SK-N-MC (cell line): ENCODE results near the gene HAUS6.

Experiments
- EZH2 ChIP-seq: fragments of 200-600 bp; sonication (generic); IDR thresholded peaks from one replicate; pipeline ENCODE4 v1.6.1; 2017; ENCODE audit warnings: antibody characterized with exemption
- FOXP2 ChIP-seq: optimal IDR thresholded peaks from 2 replicates; pipeline ENCODE3; 2011; ENCODE audit warnings: mild to moderate bottlenecking, moderate library complexity; ENCODE audit not compliant: insufficient read depth; ENCODE audit errors: extremely low read length, control extremely low read depth
- POLR2AphosphoS5 ChIP-seq: IDR thresholded peaks from 2 replicates; pipeline ENCODE4 v1.6.1; 2012; ENCODE audit warnings: mild to moderate bottlenecking, low read depth, low read length, borderline replicate concordance

DNA sequence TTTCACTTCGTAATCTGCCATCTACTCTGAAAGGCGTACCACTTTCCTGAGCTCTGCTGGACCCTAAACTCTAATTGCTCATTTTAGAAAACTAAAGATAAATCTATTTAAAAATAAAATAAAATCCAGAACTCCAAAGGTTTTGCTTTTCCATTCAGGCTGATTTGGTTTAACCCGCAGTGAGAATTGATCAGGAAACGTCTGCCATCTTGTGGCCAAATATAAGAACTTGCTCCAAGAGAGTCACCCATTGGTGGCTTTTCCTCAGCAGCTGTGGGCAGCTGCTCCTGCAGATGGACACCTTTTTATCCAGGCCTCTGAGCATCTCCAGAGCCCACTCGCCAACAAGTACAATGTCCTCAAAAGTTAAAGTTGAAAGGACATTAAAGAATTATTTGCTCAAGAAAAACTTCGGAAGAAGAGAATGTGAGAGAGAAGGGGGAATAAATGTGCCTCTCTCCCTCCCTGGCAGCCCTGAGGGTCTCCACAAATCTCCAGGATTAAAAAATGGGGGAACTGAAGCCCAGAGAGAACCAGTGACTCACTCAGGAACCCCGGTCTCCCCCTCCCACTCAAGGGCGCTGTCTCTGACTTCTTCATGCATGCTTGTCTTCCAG lies 73.8 kb downstream of the HAUS6 start:
- TF ChIP-seq EZH2 (no peak), POLR2AphosphoS5 (no peak), FOXP2 (no peak)
